ENCODE measurements around the gene PTPN2. TPM values are rescaled to one million over a fixed set of nuclear protein-coding genes. Genes with fewer than 3 reads are reported as not detected.

Gene PTPN2
- total RNA-seq, 4 donors from 2014 or later = 33.1 to 45.3 (median 37.7) TPM

GRCh38 chr18:12895014-12895413 is 11.0 kb upstream of the PTPN2 start:
- Histone ChIP-seq H3K27ac (no peak overlapping the region), H3K4me3 (replicated peaks in 1 of 3) (no peak overlapping the region), H3K4me1 (no peaks in the 10 kb centered on the region), H3K36me3 (no peaks in the 10 kb centered on the region), H3K27me3 (no peaks in the 10 kb centered on the region), H3K9me3 (no peaks in the 10 kb centered on the region)
- DNase-seq = no peak
- 92 to 93% methylated on average over 1 of the region's 1 CpG for WGBS, 2 donors
- intact Hi-C loops (cut with DNase I) = no loop called here
- no peak for TF ChIP-seq POLR2A (IDR thresholded peaks at IDR 0.05)
- TF ChIP-seq, protein P1, sequence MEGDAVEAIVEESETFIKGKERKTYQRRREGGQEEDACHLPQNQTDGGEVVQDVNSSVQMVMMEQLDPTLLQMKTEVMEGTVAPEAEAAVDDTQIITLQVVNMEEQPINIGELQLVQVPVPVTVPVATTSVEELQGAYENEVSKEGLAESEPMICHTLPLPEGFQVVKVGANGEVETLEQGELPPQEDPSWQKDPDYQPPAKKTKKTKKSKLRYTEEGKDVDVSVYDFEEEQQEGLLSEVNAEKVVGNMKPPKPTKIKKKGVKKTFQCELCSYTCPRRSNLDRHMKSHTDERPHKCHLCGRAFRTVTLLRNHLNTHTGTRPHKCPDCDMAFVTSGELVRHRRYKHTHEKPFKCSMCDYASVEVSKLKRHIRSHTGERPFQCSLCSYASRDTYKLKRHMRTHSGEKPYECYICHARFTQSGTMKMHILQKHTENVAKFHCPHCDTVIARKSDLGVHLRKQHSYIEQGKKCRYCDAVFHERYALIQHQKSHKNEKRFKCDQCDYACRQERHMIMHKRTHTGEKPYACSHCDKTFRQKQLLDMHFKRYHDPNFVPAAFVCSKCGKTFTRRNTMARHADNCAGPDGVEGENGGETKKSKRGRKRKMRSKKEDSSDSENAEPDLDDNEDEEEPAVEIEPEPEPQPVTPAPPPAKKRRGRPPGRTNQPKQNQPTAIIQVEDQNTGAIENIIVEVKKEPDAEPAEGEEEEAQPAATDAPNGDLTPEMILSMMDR (IDR thresholded peaks at IDR 0.05) = no peak

DNA sequence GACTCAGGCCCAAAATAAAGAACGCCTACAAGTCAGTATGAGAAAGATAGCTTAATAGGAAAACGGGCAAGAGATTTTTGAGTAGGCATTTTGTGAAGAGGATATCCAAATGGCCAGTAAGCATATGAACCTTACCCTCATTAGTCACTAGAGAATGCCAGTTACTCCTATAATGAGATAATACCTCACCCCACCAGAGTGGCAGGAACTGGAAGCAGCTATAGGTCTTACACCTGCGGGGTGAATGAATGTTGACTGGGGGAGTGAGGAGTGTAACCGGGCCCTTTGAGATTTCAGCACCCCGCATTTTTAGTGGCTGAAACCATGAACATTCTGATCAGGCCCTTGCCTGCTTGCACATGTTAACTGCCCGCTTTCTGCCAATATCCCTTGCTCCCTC is 7.5 kb upstream of the PTPN2 start:
- TF ChIP-seq, protein P1 (IDR thresholded peaks at IDR 0.05) = no peak
- TF ChIP-seq POLR2A (IDR thresholded peaks at IDR 0.05) = no peak
- intact Hi-C loops (cut with DNase I) = no loop called here
- no peak overlapping the region for H3K4me3 ChIP-seq (replicated peaks in 1 of 3)
- H3K27ac ChIP-seq = no peak overlapping the region
- H3K4me1 ChIP-seq = no peaks in the 10 kb centered on the region
- no peaks in the 10 kb centered on the region for H3K27me3 ChIP-seq
- no peaks in the 10 kb centered on the region for H3K9me3 ChIP-seq
- H3K36me3 ChIP-seq = no peaks in the 10 kb centered on the region
- WGBS, 2 donors = 88 to 93% methylated on average over 6 of the region's 6 CpGs
- DNase-seq = no peak

DNA sequence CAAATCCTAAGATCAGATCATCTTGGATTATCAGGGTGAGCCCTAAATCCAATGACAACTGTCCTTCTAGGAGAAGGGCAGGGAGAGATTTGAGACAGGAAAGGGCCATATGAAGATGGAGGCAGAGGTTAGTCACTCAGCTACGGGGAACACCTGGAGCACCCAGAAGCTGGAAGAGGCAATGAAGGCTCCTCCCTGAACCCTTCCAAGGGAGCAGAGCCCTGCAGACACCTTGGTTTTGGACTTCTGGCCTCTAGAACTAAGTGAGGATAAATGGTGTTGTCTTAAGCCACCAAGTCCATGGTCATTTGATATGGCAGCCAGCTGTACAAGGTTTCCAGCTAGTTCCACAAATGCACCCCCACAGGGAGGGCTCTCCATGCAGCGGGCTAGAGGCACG is 6.9 kb upstream of the PTPN2 start:
- intact Hi-C loops (cut with DNase I) = no loop called here
- no peak overlapping the region for H3K4me3 ChIP-seq (replicated peaks in 1 of 3)
- DNase-seq = no peak
- H3K9me3 ChIP-seq = no peaks in the 10 kb centered on the region
- H3K4me1 ChIP-seq = no peaks in the 10 kb centered on the region
- no peak overlapping the region for H3K27ac ChIP-seq
- 91 to 95% methylated on average over 3 of the region's 3 CpGs for WGBS, 2 donors
- TF ChIP-seq, protein P1 (IDR thresholded peaks at IDR 0.05) = no peak
- no peak for TF ChIP-seq POLR2A (IDR thresholded peaks at IDR 0.05)
- no peaks in the 10 kb centered on the region for H3K27me3 ChIP-seq
- no peaks in the 10 kb centered on the region for H3K36me3 ChIP-seq

DNA sequence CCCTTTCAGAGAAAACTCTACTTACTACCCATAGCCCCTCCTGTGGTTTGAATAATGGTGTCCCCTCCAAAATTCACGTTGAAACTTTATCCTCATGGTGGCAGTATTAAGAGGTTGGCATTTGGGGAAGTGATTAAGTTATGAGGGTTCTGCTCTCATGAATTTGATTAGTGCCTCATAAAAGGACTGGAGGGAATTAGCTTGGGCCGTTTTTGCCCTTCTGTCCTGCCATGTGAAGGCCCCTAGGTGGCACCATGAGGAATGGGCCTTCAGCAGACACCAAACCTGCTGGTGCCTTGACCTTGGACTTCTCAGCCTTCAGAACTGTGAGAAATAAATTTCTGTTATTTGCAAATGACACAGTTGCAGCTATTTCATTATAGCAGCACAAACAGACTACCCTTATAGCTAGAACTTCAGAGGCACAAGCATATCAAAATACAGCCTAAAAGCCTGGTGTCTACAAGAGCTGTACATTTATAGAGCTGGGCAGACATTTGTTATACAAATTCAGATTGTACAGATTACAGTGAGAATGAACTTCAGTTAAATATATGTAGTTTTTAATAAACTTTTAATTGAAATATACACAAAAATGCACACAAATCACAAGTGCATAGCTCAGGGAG is 2.6 kb upstream of the PTPN2 start:
- Histone ChIP-seq H3K9me3 (no peaks in the 10 kb centered on the region), H3K36me3 (no peaks in the 10 kb centered on the region), H3K27me3 (no peaks in the 10 kb centered on the region), H3K4me3 (replicated peaks in 1 of 3) (no peak overlapping the region), H3K27ac (no peak overlapping the region), H3K4me1 (peaks cover 6 to 16% of the 10 kb centered on the region in 2 donors)
- DNase-seq = no peak
- WGBS, 2 donors = 21 to 28% methylated on average over 2 of the region's 2 CpGs
- intact Hi-C loops (cut with DNase I) = loop anchor here (10.0 kb wide), 1 partner anchor 58 kb away; the partner anchor contains the start of gene SEH1L
- no peak for TF ChIP-seq POLR2A (IDR thresholded peaks at IDR 0.05)
- TF ChIP-seq, protein P1 (IDR thresholded peaks at IDR 0.05) = no peak

GRCh38 chr18:12885500-12885899 is 1.5 kb upstream of the PTPN2 start:
- 69 to 78% methylated on average over 4 of the region's 4 CpGs for WGBS, 2 donors
- Histone ChIP-seq H3K4me1 (peaks cover 6 to 19% of the 10 kb centered on the region in 2 donors), H3K36me3 (no peaks in the 10 kb centered on the region), H3K27ac (no peak overlapping the region), H3K27me3 (no peaks in the 10 kb centered on the region), H3K4me3 (replicated peaks in 1 of 3) (no peak overlapping the region), H3K9me3 (no peaks in the 10 kb centered on the region)
- TF ChIP-seq, protein P1 (IDR thresholded peaks at IDR 0.05) = no peak
- TF ChIP-seq POLR2A (IDR thresholded peaks at IDR 0.05) = no peak
- no peak for DNase-seq
- intact Hi-C loops (cut with DNase I) = loop anchor here (10.0 kb wide), 1 partner anchor 59 kb away; the partner anchor contains the start of gene SEH1L
